ENCODE measurements around the gene KIAA1958.
"Not testable (repeated sequence)": the region's sequence is repeated elsewhere in the genome, so short reads cannot be mapped to it uniquely, and the experiment has no call there.

The KIAA1958 gene

GRCh38 chr9:112669326-112669725 is 182.7 kb downstream of the KIAA1958 start:
- Histone ChIP-seq H3K9me3 (0 out of 2 replicates have a peak, but pooled peaks cover 2% of the 10 kb centered on the region), H3K36me3 (replicated peaks) (no peaks in the 10 kb centered on the region), H3K4me1 (no peaks in the 10 kb centered on the region), H3K4me3 (no peak overlapping the region), H3K27me3 (ENCODE audit: low read depth) (no peaks in the 10 kb centered on the region)
- in situ Hi-C loops (cut with MboI; ENCODE audit: low sequenced_read_pairs), result no loop called here
- DNase-seq (ENCODE audit: low spot score in 2 of 2), result no peak

- Histone ChIP-seq H3K9me3 (peaks cover 2% of the 10 kb centered on the region; the same call in 1 of the 2 replicates), H3K4me1 (no peaks in the 10 kb centered on the region), H3K4me3 (no peak overlapping the region), H3K27me3 (ENCODE audit: low read depth) (no peaks in the 10 kb centered on the region), H3K36me3 (replicated peaks) (no peaks in the 10 kb centered on the region)
- no peak for DNase-seq (ENCODE audit: low spot score in 2 of 2)
- in situ Hi-C loops (cut with MboI; ENCODE audit: low sequenced_read_pairs), result no loop called here
These were observed 184.5 kb downstream of the KIAA1958 start for GRCh38 chr9:112670991-112671625.

- H3K36me3 ChIP-seq (replicated peaks); H3K4me1 ChIP-seq; H3K27me3 ChIP-seq (ENCODE audit: low read depth); H3K4me3 ChIP-seq; H3K9me3 ChIP-seq; DNase-seq (ENCODE audit: low spot score in 2 of 2); in situ Hi-C loops (cut with MboI; ENCODE audit: low sequenced_read_pairs): not testable (repeated sequence)
These were observed 186.6 kb downstream of the KIAA1958 start for GRCh38 chr9:112673221-112673620.

GRCh38 chr9:112677040-112677439 is 190.4 kb downstream of the KIAA1958 start:
- H3K4me3 ChIP-seq, result no peak overlapping the region
- H3K27me3 ChIP-seq (ENCODE audit: low read depth), result no peaks in the 10 kb centered on the region
- peaks cover 2% of the 10 kb centered on the region; the same call in 1 of the 2 replicates for H3K9me3 ChIP-seq
- no peaks in the 10 kb centered on the region for H3K4me1 ChIP-seq
- no peaks in the 10 kb centered on the region for H3K36me3 ChIP-seq (replicated peaks)
- in situ Hi-C loops (cut with MboI; ENCODE audit: low sequenced_read_pairs), result no loop called here
- no peak for DNase-seq (ENCODE audit: low spot score in 2 of 2)

GRCh38 chr9:112680731-112681402 is 194.2 kb downstream of the KIAA1958 start:
- Histone ChIP-seq H3K27me3 (ENCODE audit: low read depth) (no peaks in the 10 kb centered on the region), H3K4me3 (no peak overlapping the region), H3K9me3 (no peaks in the 10 kb centered on the region), H3K36me3 (replicated peaks) (no peaks in the 10 kb centered on the region), H3K4me1 (no peaks in the 10 kb centered on the region)
- no peak for DNase-seq (ENCODE audit: low spot score in 2 of 2)
- in situ Hi-C loops (cut with MboI; ENCODE audit: low sequenced_read_pairs), result no loop called here

- H3K36me3 ChIP-seq (replicated peaks), result peaks cover 18% of the 10 kb centered on the region
- in situ Hi-C loops (cut with MboI; ENCODE audit: low sequenced_read_pairs), result no loop called here
- DNase-seq (ENCODE audit: low spot score in 2 of 2), result no peak
- no peak overlapping the region for H3K4me3 ChIP-seq
- H3K27me3 ChIP-seq (ENCODE audit: low read depth), result no peaks in the 10 kb centered on the region
- peaks cover 6% of the 10 kb centered on the region; the same call in 1 of the 2 replicates for H3K4me1 ChIP-seq
- no peaks in the 10 kb centered on the region for H3K9me3 ChIP-seq
These were observed 202.6 kb downstream of the KIAA1958 start for GRCh38 chr9:112689161-112689740.

- no peak for DNase-seq (ENCODE audit: low spot score in 2 of 2)
- Histone ChIP-seq H3K27me3 (ENCODE audit: low read depth) (no peaks in the 10 kb centered on the region), H3K4me1 (peaks cover 7% of the 10 kb centered on the region; the same call in 1 of the 2 replicates), H3K9me3 (no peaks in the 10 kb centered on the region), H3K4me3 (no peak overlapping the region), H3K36me3 (replicated peaks) (peaks cover 21% of the 10 kb centered on the region)
- in situ Hi-C loops (cut with MboI; ENCODE audit: low sequenced_read_pairs), result no loop called here
These were observed 208.3 kb downstream of the KIAA1958 start for GRCh38 chr9:112694706-112695555.

- Histone ChIP-seq H3K4me3 (no peak overlapping the region), H3K9me3 (no peaks in the 10 kb centered on the region), H3K27me3 (ENCODE audit: low read depth) (no peaks in the 10 kb centered on the region), H3K4me1 (peaks cover 7% of the 10 kb centered on the region; the same call in 1 of the 2 replicates), H3K36me3 (replicated peaks) (peaks cover 15% of the 10 kb centered on the region)
- in situ Hi-C loops (cut with MboI; ENCODE audit: low sequenced_read_pairs), result no loop called here
- DNase-seq (ENCODE audit: low spot score in 2 of 2), result no peak
These were observed 209.8 kb downstream of the KIAA1958 start for GRCh38 chr9:112696461-112696860.

GRCh38 chr9:112699230-112699629 is 212.6 kb downstream of the KIAA1958 start:
- no peaks in the 10 kb centered on the region for H3K27me3 ChIP-seq (ENCODE audit: low read depth)
- H3K4me3 ChIP-seq, result no peak overlapping the region
- peaks cover 10% of the 10 kb centered on the region for H3K36me3 ChIP-seq (replicated peaks)
- peaks cover 1% of the 10 kb centered on the region; the same call in 1 of the 2 replicates for H3K4me1 ChIP-seq
- no peaks in the 10 kb centered on the region for H3K9me3 ChIP-seq
- in situ Hi-C loops (cut with MboI; ENCODE audit: low sequenced_read_pairs), result no loop called here
- DNase-seq (ENCODE audit: low spot score in 2 of 2), result no peak

- Histone ChIP-seq H3K27me3 (ENCODE audit: low read depth) (no peaks in the 10 kb centered on the region), H3K36me3 (replicated peaks) (peaks cover 10% of the 10 kb centered on the region), H3K4me1 (no peaks in the 10 kb centered on the region), H3K9me3 (no peaks in the 10 kb centered on the region), H3K4me3 (no peak overlapping the region)
- no peak for DNase-seq (ENCODE audit: low spot score in 2 of 2)
- in situ Hi-C loops (cut with MboI; ENCODE audit: low sequenced_read_pairs), result loop anchor here (10.0 kb wide), 1 partner anchor 615 kb away; no protein-coding TSS in a partner anchor
These were observed 213.5 kb downstream of the KIAA1958 start for GRCh38 chr9:112700085-112700484.

- no peak overlapping the region for H3K4me3 ChIP-seq
- in situ Hi-C loops (cut with MboI; ENCODE audit: low sequenced_read_pairs), result loop anchor here (10.0 kb wide), 1 partner anchor 619 kb away; no protein-coding TSS in a partner anchor
- H3K27me3 ChIP-seq (ENCODE audit: low read depth), result no peaks in the 10 kb centered on the region
- H3K4me1 ChIP-seq, result no peaks in the 10 kb centered on the region
- no peaks in the 10 kb centered on the region for H3K9me3 ChIP-seq
- DNase-seq (ENCODE audit: low spot score in 2 of 2), result no peak
- H3K36me3 ChIP-seq (replicated peaks), result no peaks in the 10 kb centered on the region; the same call in none of the 2 replicates
These were observed 216.7 kb downstream of the KIAA1958 start for GRCh38 chr9:112703304-112703703.

GRCh38 chr9:112705768-112706427 is 219.3 kb downstream of the KIAA1958 start:
- Histone ChIP-seq H3K9me3 (no peaks in the 10 kb centered on the region), H3K27me3 (ENCODE audit: low read depth) (no peaks in the 10 kb centered on the region), H3K36me3 (replicated peaks) (no peaks in the 10 kb centered on the region; the same call in 1 of the 2 replicates), H3K4me3 (no peak overlapping the region), H3K4me1 (no peaks in the 10 kb centered on the region)
- in situ Hi-C loops (cut with MboI; ENCODE audit: low sequenced_read_pairs), result loop anchor here (10.0 kb wide), 1 partner anchor 621 kb away; no protein-coding TSS in a partner anchor
- DNase-seq (ENCODE audit: low spot score in 2 of 2), result peak; percentile 59 to 67
